ENCODE results near the gene SGSM1.

SGSM1 gene, protein sequence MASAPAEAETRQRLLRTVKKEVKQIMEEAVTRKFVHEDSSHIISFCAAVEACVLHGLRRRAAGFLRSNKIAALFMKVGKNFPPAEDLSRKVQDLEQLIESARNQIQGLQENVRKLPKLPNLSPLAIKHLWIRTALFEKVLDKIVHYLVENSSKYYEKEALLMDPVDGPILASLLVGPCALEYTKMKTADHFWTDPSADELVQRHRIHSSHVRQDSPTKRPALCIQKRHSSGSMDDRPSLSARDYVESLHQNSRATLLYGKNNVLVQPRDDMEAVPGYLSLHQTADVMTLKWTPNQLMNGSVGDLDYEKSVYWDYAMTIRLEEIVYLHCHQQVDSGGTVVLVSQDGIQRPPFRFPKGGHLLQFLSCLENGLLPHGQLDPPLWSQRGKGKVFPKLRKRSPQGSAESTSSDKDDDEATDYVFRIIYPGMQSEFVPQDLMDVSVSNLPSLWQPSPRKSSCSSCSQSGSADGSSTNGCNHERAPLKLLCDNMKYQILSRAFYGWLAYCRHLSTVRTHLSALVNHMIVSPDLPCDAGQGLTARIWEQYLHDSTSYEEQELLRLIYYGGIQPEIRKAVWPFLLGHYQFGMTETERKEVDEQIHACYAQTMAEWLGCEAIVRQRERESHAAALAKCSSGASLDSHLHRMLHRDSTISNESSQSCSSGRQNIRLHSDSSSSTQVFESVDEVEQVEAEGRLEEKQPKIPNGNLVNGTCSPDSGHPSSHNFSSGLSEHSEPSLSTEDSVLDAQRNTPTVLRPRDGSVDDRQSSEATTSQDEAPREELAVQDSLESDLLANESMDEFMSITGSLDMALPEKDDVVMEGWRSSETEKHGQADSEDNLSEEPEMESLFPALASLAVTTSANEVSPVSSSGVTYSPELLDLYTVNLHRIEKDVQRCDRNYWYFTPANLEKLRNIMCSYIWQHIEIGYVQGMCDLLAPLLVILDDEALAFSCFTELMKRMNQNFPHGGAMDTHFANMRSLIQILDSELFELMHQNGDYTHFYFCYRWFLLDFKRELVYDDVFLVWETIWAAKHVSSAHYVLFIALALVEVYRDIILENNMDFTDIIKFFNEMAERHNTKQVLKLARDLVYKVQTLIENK

GRCh38 chr22:24805790-24806662 is at the start of gene SGSM1:
Gene SGSM1 (plus strand): TSS chr22:24806211. CDS start chr22:24806326, 115 bp downstream.
- peak; percentile 77 for DNase-seq

DNA sequence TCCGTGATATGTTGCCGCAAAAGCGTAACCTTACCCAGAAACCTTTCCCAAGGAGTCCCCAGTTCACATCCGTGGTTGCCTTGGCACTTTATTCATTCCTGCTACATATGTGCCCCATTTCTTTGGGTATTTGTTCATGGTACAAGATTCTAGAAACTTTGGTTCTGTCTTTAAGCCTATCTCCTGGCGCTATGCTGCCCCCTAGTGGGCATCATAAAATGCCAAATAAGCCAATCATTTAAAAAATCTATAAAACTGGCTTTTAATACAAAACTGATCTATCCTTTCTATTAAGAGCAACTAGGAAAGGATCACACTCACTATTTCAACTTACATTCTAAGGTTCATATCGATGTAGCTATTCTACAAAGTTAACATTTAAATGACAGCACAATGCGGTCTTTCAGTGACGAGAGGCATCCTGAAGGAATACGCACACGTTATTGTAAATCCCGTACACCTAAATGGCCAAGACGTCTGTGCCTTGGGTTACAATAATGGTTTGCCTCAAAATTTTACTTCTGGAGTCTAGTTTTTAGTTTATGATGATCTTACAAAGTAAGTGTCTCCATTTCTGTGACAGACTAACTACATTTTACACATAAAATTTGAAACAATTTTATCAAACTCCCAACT is 47.7 kb upstream of the SGSM1 start:
- DNase-seq, result peak; percentile 51

DNA sequence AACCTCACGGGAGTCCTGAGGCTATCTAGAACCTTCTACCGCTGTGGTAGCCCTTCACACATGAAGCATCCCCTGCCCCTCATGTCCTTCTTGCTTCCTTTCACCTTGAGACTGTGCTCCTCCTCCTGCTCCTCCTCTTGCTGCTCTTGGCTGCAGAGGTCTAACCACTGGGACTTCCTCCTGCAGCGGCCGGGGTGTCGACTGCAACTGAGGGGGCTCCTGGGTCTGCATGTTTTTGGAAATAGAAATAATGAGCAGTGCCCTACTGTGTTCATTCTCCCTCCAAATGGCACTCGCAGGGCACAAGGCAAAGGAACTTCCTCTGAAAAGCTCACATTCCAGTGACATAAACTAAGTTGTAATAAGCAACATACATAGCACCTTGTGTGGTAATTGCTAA is 46.2 kb upstream of the SGSM1 start:
- no peak for DNase-seq

- DNase-seq, result no peak
These were observed 45.2 kb upstream of the SGSM1 start for GRCh38 chr22:24760708-24761306.

DNA sequence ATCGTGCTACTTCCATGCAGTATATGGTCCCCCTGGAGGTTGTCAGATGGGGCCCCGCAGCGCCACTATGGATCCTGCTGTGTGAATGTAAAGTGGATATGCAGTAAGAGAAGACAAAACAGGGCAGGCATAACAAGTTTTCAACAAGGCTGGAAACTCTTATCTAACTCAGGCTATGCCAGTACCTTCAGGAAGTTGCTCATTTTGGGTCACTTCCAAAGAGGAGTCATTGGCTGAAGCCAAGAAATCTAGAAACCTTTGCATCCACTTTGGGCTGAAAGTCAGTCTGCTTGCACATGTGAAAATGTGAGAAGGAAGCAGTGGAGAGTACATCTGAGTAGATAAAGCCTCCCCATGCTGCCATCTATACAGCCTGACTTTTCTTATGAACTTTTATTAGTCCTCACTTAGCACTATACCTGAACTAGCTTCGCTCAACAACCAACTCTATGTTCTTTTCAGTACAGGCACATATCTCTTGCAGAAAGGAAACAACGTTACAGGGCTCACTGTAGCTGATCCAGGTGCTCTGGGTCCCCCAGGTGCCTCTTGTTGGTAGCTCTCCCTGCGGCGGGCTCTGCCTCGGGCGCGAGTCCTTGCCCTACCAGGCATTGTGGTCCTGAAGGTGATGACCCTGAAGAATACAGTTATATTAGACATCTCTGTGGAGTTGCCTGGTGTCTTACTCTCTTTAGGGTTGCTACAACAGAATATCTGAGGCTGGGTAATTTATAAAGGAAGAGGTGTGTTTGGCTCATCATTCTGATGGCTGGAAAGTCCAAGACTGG is 43.9 kb upstream of the SGSM1 start:
- no peak for DNase-seq

DNA sequence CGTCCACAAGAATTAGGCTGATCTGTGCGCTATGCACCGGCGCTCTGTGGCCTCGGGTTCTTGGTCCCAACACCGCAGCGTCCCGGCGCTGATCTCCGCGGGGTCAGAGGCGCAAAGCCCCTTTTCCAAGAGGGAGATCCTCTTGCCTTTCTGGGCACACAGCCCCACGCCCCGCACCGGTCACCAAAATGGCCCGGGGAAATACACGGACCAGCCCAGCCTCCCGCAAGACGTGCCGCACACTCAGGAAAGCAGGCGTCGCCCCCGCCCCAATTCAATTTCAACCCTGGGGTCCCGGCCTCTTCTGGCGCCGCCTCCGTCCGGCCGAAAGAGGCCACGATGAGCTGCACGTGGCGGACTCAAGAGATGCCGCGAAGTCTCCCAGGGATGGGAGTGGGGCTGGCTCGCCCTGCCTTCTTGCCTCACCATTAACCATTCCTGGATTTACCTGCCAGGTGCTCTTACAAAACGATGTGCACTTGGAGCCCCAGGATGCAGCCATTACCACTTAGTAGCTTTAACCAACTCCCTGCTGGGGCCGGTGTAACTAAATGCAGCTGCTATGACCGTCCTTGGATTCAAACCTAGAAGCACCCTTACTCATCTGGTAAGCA is 42.0 kb upstream of the SGSM1 start:
- DNase-seq, result no peak

DNA sequence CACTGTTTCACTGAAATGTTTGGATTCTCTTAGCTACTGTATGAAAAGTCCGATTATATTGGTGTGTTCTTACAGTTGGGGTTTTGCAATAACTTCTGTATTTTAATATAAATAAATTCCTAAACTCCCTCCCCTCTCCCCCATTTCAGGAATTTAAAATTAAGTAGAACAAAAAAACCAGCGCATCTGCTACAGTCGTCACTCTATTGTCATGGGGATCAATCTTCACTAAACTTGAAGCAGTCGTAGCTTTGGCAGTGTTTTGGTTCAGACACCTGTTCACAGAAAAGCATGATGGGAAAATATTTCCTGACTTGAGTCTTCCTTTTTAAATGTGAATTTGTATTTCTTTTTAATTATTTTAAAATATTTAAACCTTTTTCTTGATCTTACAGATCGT is 40.8 kb upstream of the SGSM1 start:
- no peak for DNase-seq

DNA sequence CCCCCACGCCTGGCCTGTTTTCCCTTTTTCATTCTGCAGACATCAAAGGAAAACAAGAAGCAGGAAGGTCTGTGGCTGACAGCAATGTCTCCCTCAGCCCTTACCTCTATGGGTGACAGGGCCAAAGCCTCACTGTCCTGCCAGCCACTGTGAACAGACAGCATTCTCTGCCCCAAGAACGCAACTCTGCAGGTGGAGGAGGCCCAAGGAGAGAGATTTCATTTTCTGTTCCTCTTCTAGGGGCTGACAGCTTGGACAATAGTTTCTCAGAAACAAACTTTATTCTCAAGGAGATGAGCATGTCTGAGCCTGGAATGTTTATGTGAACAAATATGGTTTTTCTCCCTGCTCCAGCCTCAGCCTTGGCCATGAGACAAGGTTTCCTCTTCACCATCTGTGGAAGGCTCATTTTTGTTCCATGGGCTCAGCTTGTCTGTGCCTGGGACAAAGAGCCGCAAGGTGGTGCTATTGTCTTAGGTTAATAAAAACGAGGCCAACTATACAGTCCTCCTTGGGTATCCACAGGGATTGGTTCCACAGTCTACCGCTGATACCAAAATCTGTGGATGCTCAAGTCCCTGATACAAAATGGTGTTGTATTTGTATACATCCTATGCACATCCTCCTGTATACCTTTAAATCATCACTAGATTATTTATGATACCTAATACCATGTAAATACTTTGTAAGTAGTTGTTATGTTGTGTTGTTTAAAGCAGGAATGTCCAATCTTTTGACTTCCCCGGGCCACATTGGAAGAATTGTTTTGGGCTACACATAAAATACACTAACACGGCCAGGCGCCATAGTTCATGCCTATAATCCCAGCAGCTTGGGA is 37.3 kb upstream of the SGSM1 start:
- DNase-seq, result peak; percentile 34

DNA sequence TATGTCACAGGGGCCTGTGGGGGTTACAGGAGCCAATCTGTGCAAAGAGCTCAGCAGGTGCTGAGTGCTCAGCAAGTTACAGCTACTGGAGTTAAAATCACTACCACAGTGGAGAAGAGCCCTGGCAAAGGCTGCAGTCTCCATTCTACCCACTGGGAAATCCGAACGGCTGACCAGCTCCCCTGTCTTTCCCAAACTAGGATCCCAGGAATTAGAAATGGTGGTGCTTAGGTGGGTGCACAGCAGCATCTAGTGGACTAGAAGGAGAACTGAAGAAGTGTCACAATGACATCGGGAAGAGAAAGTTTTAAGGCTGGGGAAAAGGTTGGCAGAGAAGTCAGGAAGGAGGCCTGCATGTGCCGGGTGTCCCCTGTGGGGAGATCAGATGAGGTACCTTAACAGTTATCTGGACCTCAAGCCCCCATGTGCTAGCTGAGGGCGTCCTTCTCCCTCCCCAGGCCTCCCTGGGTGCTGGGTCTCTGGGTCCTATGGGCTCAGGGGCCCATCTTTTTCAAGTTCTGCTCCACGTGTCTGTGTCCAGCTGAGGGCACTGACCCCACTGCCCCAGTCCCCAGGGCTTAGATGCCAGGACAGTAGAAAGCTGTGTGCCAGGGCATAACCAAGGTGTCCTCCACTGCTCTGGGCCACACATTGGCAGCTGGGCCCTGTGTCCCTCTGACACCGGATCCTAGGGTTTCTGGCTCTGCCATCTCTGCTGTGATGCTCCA is 33.4 kb upstream of the SGSM1 start:
- DNase-seq, result no peak

GRCh38 chr22:24775769-24776492 is 30.1 kb upstream of the SGSM1 start:
- DNase-seq, result no peak

DNA sequence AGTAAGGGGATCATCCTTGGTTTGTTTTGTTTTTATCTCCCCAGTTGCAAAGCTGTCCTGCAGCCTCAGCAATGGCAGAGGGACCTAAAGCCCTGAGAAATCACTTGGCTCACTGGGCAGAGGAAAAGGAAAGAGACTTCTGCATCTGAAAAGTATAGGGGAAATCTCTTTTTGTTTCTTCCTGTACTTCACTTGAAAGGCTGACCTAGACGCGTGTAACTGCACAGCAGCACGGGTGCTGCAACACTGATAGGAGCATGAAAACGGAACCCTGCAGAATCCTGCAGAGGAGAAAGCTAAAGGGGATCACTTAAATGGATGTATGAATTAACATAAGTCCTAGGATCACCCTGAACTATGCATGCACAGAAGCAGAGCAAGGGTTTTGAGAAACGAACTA is 29.5 kb upstream of the SGSM1 start:
- DNase-seq, result no peak

DNA sequence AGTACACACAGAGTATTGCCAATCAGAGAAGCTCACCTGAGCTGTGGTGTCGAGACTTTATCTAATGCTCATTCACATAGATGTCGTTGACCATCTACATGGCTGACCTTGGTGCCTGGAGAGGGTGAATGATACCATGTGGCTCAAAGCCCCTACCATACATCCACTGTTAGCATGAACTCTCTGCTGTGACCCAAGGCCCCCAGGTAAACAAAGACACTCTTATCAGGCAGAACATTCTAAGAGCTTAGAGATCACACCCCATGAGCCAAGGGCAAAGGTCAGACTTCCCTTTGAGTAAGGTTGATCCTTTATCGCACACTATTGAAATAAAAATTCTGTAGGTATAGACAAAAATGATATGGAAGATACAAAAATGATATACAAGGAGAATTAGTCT is 16.5 kb upstream of the SGSM1 start:
- no peak for DNase-seq

DNA sequence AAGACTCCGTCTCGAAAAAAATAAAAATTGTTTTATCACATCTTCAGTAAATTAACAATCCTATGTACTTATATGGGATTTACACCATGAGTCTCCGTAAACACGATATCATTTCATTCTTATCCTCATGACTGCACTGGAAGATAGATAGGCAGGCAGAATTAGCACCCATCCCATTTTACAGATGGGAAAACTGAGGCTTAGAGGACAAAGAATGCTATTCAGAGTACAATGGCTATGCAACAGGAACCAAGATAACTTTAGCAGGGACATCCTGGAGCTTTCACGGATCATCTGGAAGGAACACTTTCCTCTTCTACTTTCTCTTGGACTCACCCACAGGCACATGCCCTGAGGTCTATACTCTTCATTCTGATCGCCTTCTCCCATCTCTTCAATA is 14.6 kb upstream of the SGSM1 start:
- no peak for DNase-seq

DNA sequence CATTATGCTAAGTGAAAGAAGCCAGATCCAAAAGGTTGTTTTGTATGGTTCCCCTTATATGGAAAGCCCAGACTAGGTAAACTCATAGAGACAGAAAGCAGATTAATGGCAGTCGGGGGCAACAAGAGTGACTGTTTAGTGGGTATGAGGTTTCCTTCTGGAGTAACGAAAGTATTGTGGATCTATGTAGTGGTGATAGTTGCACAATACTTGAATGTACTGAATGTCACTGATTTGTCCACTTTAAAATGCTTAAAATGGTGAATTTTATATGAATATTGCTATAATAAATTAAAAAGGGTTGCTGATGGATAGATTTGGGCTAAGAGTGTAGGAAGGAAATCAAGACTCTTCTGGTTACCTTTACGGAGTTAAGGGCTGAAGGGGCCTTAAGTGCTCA is 10.0 kb upstream of the SGSM1 start:
- DNase-seq, result no peak

GRCh38 chr22:24796860-24797259 is 9.2 kb upstream of the SGSM1 start:
- no peak for DNase-seq

- DNase-seq, result no peak
These were observed 4.0 kb upstream of the SGSM1 start for GRCh38 chr22:24801901-24802465.

DNA sequence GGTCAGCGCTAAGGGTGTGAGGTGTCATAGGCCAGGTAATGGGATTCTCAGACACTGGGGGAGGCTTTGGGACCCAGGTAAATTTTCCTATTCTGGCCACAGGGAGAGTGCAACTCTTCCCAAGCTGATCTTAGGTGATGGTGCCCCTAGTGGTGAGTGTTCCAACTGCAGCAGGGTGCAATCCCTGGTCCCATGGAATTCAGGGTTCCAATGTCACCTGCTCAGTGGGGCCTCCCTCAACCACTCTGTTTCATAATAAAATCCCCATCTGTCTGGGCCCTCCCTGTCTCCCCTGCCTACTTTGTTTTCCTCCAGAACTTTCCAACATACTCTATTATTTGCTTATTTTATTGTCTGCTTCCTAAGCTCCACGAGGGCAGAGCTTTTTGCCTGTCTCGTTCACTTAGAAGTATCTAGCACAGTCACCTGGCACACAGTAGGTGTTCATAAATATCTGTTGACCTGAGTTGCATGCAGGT is 2.9 kb upstream of the SGSM1 start:
- DNase-seq, result peak; percentile 63

DNA sequence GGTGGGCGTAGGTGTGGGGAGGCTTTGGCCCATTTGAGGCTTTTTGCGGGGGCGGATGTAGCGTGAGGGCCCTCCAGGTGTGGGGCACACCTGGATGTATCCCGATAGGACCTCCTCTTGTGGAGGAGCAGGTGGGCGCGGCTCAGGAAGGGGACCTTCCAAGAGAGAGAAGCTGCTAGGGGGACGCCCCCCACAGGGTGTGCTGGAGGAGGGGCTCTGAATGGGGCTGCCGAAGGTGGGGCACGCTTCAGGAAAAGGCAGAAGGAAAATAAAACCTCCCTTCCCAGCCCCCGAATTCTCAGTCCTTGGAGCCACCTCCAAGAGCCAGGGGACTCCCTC is 621 bp downstream of the SGSM1 start:
- DNase-seq, result no peak

All from stimulated activated CD4-positive, alpha-beta T cell treated with anti-CD3 and anti-CD28 coated beads, Interleukin-4, amount 100 ng/mL, for 1 hour (primary cell).